Duodenal mucosa (tissue), 2 donors: ENCODE data around the gene C1QL4.

Source experiments
- H3K27ac ChIP-seq: one replicate; pipeline ENCODE4 v1.7.0; 2013; ENCODE audit warnings: low read depth, low read length
- H3K27me3 ChIP-seq, 2 donors: one replicate each; pipeline ENCODE4 v1.7.0; 2013; ENCODE audit warnings: low read length in 2 of 2, control low read depth in 1 of 2; ENCODE audit not compliant: insufficient read depth in 2 of 2, control insufficient read depth in 1 of 2
- H3K36me3 ChIP-seq, 2 donors: one replicate each; pipeline ENCODE4 v1.7.0; 2013; ENCODE audit warnings: low read length in 2 of 2, control low read depth in 1 of 2; ENCODE audit not compliant: insufficient read depth in 2 of 2, control insufficient read depth in 1 of 2
- H3K4me1 ChIP-seq, 2 donors: one replicate each; pipeline ENCODE4 v1.7.0; 2013; ENCODE audit warnings: low read length in 2 of 2, control low read depth in 1 of 2; ENCODE audit not compliant: insufficient read depth in 2 of 2, control insufficient read depth in 1 of 2
- H3K4me3 ChIP-seq, 2 donors: one replicate each; pipeline ENCODE4 v1.7.0; 2013; ENCODE audit warnings: low read length in 2 of 2, low read depth in 1 of 2
- H3K9ac ChIP-seq, 2 donors: one replicate each; pipeline ENCODE4 v1.7.0; 2013; ENCODE audit warnings: low read length in 2 of 2, low read depth in 1 of 2
- H3K9me3 ChIP-seq, 2 donors: one replicate each; pipeline ENCODE4 v1.7.0; 2013; ENCODE audit warnings: low read length in 2 of 2, control low read depth in 1 of 2; ENCODE audit not compliant: control insufficient read depth in 1 of 2

Gene C1QL4

DNA sequence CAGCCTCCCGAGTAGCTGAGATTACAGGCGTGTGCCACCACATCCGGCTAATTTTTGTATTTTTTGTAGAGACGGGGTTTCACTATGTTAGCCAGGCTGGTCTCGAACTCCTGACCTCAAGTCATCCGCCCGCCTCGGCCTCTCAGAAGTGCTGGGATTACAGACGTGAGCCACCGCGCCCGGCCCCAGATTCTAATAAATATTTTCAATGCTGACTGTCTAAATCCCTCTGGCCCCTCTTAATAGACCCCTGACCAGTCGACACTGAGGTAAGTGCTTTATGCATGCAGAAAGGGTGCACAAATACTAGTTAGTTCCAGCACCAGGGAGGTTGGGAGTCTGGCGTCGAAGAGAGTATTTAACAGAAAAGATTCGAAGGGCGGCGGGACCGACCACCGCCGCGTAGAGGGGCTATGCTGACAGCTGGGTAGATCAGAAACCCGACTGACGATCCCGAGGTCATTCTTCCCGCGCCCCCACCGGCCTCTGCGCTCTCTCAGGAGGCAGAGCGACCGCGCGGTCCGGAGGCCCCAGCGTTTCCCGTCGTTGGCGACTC, 29.2 kb upstream of the C1QL4 start:
- no peaks in the 10 kb centered on the region for H3K9me3 ChIP-seq
- peaks cover 6 to 22% of the 10 kb centered on the region in 2 donors for H3K4me1 ChIP-seq
- H3K4me3 ChIP-seq = peak overlapping the region; percentile 86 to 93
- no peaks in the 10 kb centered on the region for H3K36me3 ChIP-seq
- H3K9ac ChIP-seq = peak overlapping the region; percentile 68 to 81
- H3K27me3 ChIP-seq = no peaks in the 10 kb centered on the region
- peak overlapping the region; percentile 76 for H3K27ac ChIP-seq

DNA sequence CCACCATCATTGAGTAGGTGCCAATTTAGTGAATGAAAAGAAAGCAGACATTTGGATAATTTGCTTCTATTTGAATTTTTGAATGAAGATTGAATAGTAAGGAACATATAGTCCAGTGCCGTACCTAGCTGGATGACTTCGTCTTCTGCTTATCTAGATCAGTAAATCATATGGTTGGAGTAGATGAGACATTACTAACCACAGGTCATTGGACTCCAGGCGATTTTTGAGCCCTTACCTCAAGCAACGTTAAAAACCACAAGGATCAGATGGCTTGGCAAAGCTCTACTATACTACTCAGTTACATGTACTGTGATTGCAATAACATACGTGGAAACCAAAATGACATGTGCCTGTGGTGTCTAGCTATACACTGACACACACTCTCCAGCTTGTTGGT, 28.6 kb upstream of the C1QL4 start:
- no peak overlapping the region for H3K4me3 ChIP-seq
- H3K9me3 ChIP-seq = no peaks in the 10 kb centered on the region
- no peak overlapping the region for H3K27ac ChIP-seq
- H3K4me1 ChIP-seq = peaks cover 6 to 24% of the 10 kb centered on the region in 2 donors
- no peaks in the 10 kb centered on the region for H3K36me3 ChIP-seq
- H3K9ac ChIP-seq = no peak overlapping the region
- no peaks in the 10 kb centered on the region for H3K27me3 ChIP-seq

DNA sequence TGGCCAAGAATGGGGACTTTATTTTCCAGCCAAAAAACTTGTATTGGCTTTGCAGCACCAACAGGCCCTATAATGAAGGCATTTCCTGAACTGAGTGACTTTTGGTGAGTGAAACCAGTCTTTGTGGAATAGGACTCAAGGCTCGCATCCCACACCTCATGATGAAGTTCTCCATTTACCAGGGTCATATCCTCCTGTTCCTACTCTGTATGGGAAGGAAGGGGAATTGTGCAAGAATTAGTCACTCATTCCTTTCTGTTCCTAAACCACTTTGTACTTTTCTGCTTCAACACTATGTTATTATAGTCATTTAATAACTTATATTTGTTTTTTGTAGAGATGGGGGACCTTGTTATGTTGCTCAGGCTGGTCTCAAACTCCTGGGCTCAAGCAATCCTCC, 28.0 kb upstream of the C1QL4 start:
- Histone ChIP-seq H3K4me1 (peaks cover 6 to 22% of the 10 kb centered on the region in 2 donors), H3K4me3 (no peak overlapping the region), H3K27ac (no peak overlapping the region), H3K9ac (no peak overlapping the region), H3K27me3 (no peaks in the 10 kb centered on the region), H3K9me3 (no peaks in the 10 kb centered on the region), H3K36me3 (no peaks in the 10 kb centered on the region)

DNA sequence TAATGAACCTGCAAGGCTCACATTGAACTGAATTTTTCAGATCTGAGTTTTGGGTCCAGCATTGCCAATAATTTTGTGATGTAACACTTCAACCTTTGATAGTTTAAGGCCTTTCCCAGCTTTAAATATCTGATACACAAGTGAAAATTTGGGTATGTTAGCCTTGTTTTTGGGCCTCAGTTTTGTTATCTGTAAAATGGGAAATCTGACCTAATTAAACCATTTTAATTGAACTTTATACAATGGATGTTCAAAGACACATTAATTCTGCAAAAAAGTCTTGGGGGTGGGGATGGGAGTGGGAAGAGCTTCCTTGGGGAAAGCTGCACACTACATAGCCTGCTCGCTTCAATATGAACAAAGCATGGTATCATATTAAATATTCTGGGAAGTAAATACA, 25.1 kb upstream of the C1QL4 start:
- Histone ChIP-seq H3K27me3 (no peaks in the 10 kb centered on the region), H3K4me1 (peaks cover 7 to 10% of the 10 kb centered on the region in 2 donors), H3K4me3 (no peak overlapping the region), H3K27ac (no peak overlapping the region), H3K36me3 (no peaks in the 10 kb centered on the region), H3K9ac (no peak overlapping the region), H3K9me3 (no peaks in the 10 kb centered on the region)

DNA sequence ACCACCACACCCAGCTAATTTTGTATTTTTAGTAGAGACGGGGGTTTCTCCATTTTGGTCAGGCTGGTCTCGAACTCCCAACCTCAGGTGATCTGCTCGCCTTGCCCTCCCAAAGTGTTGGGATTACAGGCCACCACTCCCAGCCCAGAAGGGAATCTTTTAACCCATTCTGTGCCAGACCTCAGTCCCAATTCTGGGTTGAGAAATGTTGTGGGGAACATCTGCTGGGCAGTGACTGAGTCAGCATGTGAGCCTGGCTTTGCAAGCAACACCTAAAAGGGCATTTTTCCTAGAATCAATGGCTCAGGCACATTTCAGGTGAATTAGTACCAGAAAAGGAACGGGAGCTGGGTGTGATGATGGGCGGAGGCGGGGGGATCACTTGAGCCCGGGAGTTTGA, 22.7 kb upstream of the C1QL4 start:
- Histone ChIP-seq H3K9me3 (no peaks in the 10 kb centered on the region), H3K27me3 (no peaks in the 10 kb centered on the region), H3K4me1 (peaks cover 2 to 7% of the 10 kb centered on the region in 2 donors), H3K36me3 (no peaks in the 10 kb centered on the region), H3K27ac (no peak overlapping the region), H3K4me3 (no peak overlapping the region), H3K9ac (no peak overlapping the region)

DNA sequence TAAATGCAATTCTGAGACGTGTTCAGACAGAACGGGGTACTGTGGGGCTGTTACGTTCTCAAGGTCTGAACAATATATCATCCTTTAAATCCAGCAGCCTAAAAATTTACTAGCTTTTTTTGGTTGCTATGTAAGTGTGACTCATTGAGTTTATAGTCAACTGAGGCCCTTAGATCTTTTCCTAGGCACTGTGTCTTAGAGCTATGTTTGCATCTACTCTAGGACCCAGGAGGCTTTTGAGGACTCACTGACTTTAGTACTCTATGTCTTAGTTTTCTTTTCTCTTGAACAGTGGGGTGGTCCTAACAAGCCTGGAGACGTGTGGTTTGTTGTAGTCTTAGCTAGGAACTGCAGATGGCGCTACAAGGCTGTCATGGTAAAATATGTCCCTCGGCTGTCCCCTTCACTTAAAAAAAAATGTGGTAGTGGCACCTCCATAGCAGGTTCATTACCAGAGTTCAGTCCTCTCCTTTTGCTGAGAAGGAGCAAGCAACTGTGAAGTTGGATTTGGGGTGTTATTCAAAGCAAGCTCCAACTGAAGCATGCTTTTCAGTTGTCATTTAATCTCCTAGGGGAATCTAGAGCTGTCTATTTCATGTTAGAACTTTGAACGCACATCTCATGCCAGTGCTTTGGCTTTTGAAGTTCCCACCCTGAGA, 21.6 kb upstream of the C1QL4 start:
- Histone ChIP-seq H3K4me3 (no peak overlapping the region), H3K4me1 (peaks cover 2 to 7% of the 10 kb centered on the region in 2 donors), H3K9me3 (no peaks in the 10 kb centered on the region), H3K9ac (no peak overlapping the region), H3K36me3 (no peaks in the 10 kb centered on the region), H3K27me3 (no peaks in the 10 kb centered on the region), H3K27ac (no peak overlapping the region)

DNA sequence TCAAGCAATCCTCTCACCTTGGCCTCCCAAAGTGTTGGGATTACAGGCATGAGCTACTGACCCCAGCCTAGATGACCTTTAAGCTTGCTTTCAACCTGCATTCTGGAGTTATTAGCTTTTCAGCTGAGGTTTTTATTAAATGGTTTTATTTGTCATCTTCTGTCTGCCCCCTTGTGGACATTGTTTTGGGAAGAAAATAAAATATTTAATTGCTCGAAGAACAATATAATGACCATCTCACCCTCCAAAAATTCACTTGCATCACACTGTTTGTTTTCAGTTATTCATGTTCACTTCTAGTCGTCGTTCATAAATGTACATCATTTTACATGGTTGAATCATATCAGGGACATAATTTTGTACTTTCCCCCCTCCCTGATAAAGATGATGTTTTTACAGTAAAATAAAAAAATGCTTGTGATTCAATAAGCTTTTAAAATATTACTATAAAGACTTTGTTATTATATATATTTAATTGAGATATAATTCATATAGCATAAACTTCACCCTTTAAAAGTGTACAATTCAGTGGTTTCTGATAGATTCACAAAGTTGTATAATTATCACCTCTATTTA, 20.2 kb upstream of the C1QL4 start:
- H3K9ac ChIP-seq = no peak overlapping the region

DNA sequence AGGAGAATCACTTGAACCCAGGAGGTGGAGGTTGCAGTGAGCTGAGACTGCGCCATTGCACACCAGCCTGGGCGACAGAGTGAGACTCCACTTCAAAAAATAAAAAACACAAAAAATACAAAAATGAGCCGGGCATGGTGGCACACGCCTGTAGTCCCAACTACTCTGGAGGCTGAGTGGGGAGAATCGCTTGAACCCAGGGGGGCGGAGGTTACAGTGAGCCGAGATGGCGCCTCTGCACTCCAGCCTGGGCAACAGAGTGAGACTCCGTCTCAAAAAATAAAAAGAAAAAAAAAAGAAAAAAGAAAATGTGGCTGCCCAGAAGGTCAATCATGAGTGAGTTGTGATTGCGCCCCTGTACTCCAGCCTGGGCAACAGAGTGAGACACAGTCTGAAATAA, 18.9 kb upstream of the C1QL4 start:
- Histone ChIP-seq H3K27ac (no peak overlapping the region), H3K9me3 (no peaks in the 10 kb centered on the region), H3K4me3 (no peak overlapping the region), H3K4me1 (peaks cover 2 to 4% of the 10 kb centered on the region in 2 donors), H3K27me3 (no peaks in the 10 kb centered on the region), H3K9ac (no peak overlapping the region), H3K36me3 (peaks cover 0 to 4% of the 10 kb centered on the region in 2 donors)

More for the DNA sequence above, 20.2 kb upstream of the C1QL4 start:
- no peak overlapping the region for H3K27ac ChIP-seq
- H3K27me3 ChIP-seq = no peaks in the 10 kb centered on the region
- no peaks in the 10 kb centered on the region for H3K9me3 ChIP-seq
- no peaks in the 10 kb centered on the region for H3K36me3 ChIP-seq
- peaks cover 2 to 7% of the 10 kb centered on the region in 2 donors for H3K4me1 ChIP-seq
- H3K4me3 ChIP-seq = no peak overlapping the region

DNA sequence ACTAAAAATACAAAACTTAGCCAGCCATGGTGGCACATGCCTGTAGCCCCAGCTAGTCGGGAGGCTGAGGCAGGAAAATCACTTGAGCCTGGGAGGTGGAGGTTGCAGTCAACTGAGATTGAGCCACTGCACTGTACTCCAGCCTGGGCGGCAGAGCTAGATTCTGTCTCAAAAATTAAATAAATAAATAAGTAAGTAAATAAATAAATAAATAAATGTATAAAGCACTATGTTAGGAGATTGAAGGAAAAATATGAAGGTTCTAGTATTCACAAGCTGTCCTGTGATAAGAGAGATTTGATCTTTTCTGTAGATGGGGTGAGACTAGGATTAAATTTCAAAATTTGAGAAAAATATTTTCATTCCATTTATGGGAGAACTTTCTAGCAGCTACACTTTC, 15.4 kb upstream of the C1QL4 start:
- Histone ChIP-seq H3K27me3 (peaks cover 3 to 6% of the 10 kb centered on the region in 2 donors), H3K4me3 (no peak overlapping the region), H3K36me3 (peaks cover 0 to 4% of the 10 kb centered on the region in 2 donors), H3K9me3 (no peaks in the 10 kb centered on the region), H3K27ac (no peak overlapping the region), H3K4me1 (peaks cover 14 to 18% of the 10 kb centered on the region in 2 donors), H3K9ac (no peak overlapping the region)

DNA sequence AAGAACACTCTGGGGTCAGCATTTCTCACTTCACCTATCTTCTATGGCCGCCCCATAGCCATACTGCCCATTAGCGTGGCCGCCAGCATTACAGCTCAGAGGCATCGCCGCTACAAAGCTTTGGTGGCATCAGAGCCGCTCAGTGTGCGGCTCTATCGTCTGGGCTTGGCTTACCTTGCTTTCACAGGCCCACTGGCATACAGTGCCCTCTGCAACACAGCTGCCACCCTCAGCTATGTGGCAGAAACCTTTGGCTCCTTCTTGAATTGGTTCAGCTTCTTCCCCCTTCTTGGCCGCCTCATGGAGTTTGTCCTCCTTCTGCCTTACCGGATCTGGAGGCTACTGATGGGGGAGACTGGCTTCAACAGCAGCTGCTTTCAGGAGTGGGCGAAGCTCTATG, 12.3 kb upstream of the C1QL4 start:
- H3K4me3 ChIP-seq = peak overlapping the region; percentile 65 to 73
- H3K27ac ChIP-seq = no peak overlapping the region
- H3K4me1 ChIP-seq = peaks cover 34 to 38% of the 10 kb centered on the region in 2 donors
- peaks cover 0 to 4% of the 10 kb centered on the region in 2 donors for H3K36me3 ChIP-seq
- H3K9ac ChIP-seq = peak overlapping the region; percentile 30 to 88
- no peaks in the 10 kb centered on the region for H3K9me3 ChIP-seq
- peaks cover 25 to 29% of the 10 kb centered on the region in 2 donors for H3K27me3 ChIP-seq
